IMR-90 (cell line): ENCODE measurements around the gene CORO7.

ENCODE experiments used
- BHLHE40 ChIP-seq: fragments of 150-350 bp; IDR thresholded peaks from 2 replicates; pipeline ENCODE4 v1.6.1; 2016; ENCODE audit warnings: mild to moderate bottlenecking, low read depth, low read length
- CEBPB ChIP-seq: IDR thresholded peaks from 2 replicates; pipeline ENCODE4 v1.6.1; 2012; ENCODE audit warnings: low read depth, low read length, improper control_type of control experiment
- CTCF ChIP-seq: conservative IDR thresholded peaks from 2 replicates; pipeline ENCODE4 v1.5.1; 2012; ENCODE audit warnings: mild to moderate bottlenecking, low read depth, low read length, improper control_type of control experiment
- ELK1 ChIP-seq: fragments of 150-350 bp; IDR thresholded peaks from 2 replicates; pipeline ENCODE4 v1.6.1; 2016; ENCODE audit warnings: low read depth, mild to moderate bottlenecking, low read length, moderate library complexity, borderline replicate concordance
- FOS ChIP-seq: fragments of 150-350 bp; IDR thresholded peaks from 2 replicates; pipeline ENCODE4 v1.6.1; 2016; ENCODE audit warnings: low read depth, low read length
- MAFK ChIP-seq: IDR thresholded peaks from 2 replicates; pipeline ENCODE4 v1.6.1; 2012; ENCODE audit warnings: low read depth, low read length, improper control_type of control experiment
- MAZ ChIP-seq: IDR thresholded peaks from 2 replicates; pipeline ENCODE4 v1.6.1; 2012; ENCODE audit warnings: low read depth, mild to moderate bottlenecking, low read length, improper control_type of control experiment, moderate library complexity, borderline replicate concordance
- NFE2L2 ChIP-seq: fragments of 150-350 bp; IDR thresholded peaks from 2 replicates; pipeline ENCODE4 v1.6.1; 2016; ENCODE audit warnings: low read depth, mild to moderate bottlenecking, low read length
- POLR2A ChIP-seq: IDR thresholded peaks from 2 replicates; pipeline ENCODE4 v1.6.1; 2012; ENCODE audit warnings: mild to moderate bottlenecking, low read depth, low read length
- RFX5 ChIP-seq: IDR thresholded peaks from 2 replicates; pipeline ENCODE4 v1.8.0; 2012; ENCODE audit warnings: low read depth, mild to moderate bottlenecking, low read length, moderate library complexity
- SMC3 ChIP-seq: fragments of 150-350 bp; IDR thresholded peaks from 2 replicates; pipeline ENCODE4 v1.6.1; 2016; ENCODE audit warnings: low read depth, mild to moderate bottlenecking, antibody characterized with exemption, low read length, moderate library complexity

- TF ChIP-seq POLR2A = no peak
- TF ChIP-seq CTCF = no peak
- TF ChIP-seq MAZ = no peak
- TF ChIP-seq RFX5 = no peak
- TF ChIP-seq ELK1 = no peak
- no peak for TF ChIP-seq BHLHE40
- TF ChIP-seq SMC3 = no peak
- no peak for TF ChIP-seq MAFK
- TF ChIP-seq FOS = no peak
- no peak for TF ChIP-seq NFE2L2
- TF ChIP-seq CEBPB = no peak
Measured at GRCh38 chr16:4433228-4433627, 16.8 kb upstream of the CORO7 start.
